Measurements from ENCODE around the gene THAP7.

DNA sequence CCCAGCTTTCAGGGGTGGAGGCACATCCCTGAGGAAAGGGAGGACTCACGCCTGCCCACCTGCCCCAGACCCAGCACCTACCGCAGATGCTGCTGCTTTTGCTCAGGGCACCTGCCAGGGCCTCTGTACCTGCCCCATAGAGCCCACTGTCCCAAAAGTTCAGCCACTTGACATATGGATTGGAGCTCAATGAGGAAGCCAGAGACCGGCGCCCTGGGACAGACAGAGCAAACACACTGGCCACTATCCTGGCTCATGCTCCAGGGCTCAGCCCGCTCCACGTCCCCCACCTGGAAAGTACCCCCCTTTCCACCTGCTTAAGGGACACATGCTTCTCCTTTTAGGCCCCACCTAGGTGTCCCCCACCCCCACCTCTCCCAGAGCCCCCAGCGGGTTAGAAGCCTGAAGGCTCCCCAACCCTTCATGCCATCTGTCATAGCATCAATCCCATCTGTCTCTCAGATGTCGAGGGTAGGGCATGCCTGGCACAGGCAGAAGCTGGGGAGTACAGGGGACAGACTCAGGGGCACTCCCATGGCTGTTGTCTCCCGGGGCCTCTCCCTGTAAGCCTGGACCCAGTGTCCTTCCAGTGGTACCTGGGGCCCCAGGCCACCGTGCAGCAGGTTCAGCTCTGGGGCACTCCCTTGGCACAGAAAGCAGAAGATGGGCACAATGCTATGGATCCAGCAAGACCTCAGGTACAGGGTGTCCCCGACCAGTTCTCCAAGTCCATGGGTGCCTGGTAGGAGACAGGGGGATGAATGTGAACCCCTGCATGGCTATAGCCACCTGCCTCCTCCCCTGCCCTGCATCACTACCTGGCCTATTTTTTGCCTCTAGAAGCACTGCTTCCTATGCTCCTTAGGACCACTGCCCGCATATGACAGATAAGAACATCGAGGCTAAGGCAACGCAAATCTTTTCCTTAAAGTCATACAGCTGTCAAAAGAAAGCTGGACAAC is 10.8 kb upstream of the THAP7 start:
- TF ChIP-seq, protein P1, sequence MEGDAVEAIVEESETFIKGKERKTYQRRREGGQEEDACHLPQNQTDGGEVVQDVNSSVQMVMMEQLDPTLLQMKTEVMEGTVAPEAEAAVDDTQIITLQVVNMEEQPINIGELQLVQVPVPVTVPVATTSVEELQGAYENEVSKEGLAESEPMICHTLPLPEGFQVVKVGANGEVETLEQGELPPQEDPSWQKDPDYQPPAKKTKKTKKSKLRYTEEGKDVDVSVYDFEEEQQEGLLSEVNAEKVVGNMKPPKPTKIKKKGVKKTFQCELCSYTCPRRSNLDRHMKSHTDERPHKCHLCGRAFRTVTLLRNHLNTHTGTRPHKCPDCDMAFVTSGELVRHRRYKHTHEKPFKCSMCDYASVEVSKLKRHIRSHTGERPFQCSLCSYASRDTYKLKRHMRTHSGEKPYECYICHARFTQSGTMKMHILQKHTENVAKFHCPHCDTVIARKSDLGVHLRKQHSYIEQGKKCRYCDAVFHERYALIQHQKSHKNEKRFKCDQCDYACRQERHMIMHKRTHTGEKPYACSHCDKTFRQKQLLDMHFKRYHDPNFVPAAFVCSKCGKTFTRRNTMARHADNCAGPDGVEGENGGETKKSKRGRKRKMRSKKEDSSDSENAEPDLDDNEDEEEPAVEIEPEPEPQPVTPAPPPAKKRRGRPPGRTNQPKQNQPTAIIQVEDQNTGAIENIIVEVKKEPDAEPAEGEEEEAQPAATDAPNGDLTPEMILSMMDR (IDR thresholded peaks at IDR 0.05), result no peak
- TF ChIP-seq EZH2 (IDR thresholded peaks at IDR 0.05) (no peak), EZH2phosphoT487 (IDR thresholded peaks at IDR 0.05) (no peak)

Measured in neural progenitor cell (in vitro differentiated cells).